GF-D8 (cell line): Measurements from ENCODE around the gene ZBTB16.

ENCODE experiments used
- DNase-seq: peaks from one replicate; lab custom pipeline; 2025; lab: John Stamatoyannopoulos, UW

ZBTB16 gene

DNA sequence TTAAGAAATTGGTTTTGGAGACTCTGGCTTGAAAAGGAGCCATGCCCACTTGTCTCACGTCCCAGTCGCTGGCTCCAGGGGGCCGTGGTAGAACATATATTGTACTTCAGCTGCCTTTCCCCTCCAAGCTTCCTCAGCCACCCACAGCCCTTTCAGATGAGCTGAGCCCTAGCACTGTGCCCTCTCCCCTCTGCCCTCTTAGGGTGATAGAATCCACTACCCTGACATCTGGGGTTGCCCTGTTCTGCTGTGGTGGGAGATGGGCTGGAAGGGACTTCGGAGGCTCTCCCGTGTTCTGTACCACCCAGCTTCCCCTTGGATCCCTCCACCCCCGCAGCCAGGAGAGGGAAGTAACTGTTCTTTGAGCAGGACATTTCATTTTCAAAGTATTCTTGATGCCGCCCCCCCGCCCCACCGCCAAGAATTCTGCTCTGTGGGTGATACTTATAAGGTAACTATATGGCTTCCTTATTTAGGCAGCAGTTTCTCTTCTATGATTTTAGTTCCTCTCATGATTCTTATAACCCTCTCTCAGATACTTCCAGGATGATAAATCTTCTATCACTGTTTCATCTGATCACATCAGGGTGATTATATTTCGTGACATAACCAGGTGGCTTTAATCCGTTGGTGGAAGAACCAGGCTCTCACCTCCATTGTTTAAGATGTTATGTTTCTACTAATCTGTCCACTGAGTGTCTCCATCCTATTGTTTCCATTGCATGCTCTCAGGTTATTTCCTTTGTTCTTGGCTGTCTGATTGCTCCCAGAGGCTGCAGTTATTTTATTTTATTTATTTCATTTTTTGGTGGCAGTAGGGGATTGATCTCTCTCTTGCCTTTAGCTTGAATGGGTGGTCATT is 24.1 kb downstream of the ZBTB16 start:
- DNase-seq = peak; percentile 97

DNA sequence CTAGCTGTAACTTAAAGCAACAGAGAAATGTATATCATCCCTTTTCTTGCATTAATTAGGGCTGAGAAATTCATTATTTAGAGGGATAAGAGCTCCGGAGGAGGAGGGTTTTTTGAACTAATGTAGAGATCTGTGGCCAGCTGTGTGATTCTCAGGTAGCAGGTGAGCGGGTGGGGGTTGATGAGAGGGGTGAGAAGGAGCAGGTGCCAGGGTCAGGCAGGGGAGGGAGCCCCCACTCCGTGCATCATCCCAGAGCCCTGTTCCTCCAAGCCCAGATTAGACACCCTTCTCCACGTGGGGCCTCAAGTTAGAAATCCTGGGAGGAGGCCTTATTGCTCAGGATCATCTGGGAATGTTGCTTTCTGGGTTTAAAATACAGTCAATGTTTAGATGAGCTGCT is 24.9 kb downstream of the ZBTB16 start:
- no peak for DNase-seq

DNA sequence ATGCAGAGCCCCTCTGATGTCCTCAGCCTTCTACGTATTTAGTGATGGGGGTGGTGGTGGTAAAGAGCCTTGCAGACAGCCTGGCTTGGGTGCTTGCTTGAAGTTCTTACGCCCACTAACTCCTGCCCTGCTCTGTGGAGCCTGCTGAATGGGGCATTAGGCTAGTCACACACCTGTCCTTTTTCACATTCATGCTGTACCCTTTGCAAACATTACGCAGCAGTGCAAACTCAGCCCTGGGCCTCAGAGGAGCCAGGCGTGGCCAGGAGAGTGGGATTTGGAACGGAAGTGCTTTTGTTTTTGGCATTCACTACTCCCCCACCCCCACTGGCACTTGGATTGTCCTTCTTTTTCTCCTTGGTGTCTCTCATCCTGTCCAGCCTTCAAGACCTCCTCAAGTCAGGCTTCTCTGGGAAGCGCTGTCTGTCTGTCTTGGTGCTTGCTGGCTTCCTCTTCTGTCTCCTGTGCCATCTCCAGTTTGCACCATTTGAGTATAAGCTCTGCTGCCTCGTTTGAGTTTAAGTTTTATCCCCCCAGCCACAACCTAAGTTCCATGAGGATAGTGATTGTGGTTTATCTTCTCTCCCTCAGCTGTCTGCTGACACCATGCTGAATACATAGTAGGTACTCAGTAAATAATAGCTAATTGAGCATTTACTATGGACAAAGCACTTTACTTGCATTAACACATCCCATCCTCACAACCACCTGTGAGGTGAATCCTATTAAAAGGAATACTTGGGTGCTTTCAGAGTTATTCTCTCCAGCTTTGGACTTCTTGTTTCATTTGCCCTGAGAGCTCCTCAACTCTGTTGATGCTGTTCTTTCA is 26.7 kb downstream of the ZBTB16 start:
- no peak for DNase-seq

DNA sequence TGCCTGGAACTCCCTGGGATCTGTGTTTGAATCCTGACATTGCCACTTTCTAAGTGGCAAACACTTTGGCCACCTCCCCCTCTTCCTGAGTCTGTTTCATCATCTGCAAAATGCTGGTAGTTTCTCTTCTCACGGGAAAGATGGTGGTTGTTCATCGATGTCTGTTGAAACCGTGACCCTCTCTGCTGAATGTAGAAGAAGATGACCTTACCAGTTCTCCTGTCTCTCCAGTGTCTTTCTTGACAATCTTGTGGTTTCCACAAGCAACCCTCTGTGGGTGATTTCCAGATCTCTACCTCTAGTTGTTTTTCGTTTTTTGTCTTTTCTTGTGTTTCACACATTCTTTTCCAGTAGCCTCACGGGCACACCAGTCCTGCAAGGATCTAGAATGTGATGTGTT is 27.5 kb downstream of the ZBTB16 start:
- peak; percentile 48 for DNase-seq

DNA sequence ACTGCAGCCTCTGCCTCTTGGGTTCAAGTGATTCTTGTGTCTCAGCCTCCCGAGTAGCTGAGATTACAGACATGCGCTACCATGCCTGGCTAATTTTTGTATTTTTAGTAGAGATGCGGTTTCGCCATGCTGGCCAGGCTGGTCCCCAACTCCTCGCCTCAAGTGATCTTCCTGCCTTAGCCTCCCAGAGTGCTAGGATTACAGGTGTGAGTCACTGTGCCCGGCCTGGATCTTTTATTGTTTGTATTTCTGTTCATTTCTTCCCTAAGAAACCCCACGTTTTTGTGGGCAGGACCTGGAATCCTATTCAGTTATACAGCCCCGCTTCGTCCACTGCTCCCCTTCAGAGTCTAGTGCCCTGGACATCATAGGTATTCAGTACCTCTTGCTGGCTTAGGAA is 28.7 kb downstream of the ZBTB16 start:
- no peak for DNase-seq

DNA sequence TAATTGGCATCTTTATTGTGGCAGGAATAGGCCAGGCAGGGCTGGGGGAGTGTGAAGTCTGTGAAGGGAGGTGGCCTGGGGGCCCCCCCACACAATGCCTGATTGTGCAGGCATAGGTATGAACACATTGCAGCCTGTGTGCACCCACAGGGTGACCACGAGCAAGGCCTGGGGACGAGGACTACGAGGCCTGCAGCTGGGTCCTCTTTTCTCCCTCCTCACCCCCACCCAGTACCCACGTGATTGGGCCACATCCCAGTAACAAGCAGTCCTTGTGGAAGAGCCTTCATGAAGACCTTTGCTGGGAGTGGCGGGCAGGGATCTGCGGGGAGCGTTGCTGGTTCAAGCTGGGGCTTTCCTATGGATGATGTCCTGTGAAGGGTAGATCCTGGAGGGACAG is 29.3 kb downstream of the ZBTB16 start:
- peak; percentile 69 for DNase-seq

DNA sequence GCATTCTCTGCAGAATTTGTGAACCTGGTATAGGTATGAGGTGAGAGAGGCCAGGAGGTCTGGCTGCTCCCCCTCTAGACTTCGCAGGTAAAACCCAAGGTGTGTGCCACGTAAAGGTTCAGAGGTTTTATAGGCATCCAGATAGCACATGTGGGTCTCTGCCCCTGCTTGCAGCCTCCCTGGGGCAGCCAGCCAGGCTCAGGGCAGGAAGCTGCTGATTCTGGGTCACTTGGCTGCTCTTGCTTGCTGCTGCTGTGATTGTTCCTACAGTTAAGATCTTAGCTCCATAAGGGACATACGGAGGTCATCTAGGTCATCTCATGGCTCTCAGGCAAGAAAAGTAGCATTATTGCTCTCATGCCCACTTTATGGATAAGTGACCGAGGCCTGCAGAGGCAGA is 30.2 kb downstream of the ZBTB16 start:
- DNase-seq = no peak

DNA sequence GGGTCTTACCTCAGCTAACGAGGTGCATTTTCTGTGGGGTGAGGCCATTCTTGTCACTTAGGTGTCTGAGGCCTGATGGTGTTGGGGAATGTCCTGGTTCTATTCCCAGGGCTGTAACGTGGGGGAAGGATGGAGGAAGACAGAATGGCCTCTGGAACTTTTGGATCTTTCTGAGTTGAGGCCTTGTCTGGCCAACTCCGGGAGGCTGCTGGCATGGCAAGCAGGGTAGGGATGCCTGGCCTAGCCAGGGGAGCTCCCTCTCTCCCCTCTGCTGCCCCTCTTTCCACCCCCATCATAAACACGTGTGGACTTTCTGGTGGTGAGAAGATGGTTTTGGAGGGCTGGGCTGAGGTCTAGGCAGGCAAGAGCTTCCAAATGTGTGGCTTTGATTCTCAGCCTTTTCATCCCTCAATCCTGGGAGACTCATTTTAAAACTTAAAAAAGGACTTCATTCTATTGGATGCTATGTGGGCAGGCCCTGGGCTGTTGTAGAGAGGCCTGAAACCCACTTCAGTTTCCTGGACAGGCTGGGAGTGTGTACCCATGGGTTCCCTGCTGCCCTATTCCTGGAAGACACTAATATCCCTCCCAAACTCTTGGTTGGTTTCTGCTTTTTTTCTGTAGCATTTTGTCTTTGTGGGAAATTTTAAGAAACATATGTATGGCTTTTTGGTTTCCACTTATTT is 30.9 kb downstream of the ZBTB16 start:
- no peak for DNase-seq

DNA sequence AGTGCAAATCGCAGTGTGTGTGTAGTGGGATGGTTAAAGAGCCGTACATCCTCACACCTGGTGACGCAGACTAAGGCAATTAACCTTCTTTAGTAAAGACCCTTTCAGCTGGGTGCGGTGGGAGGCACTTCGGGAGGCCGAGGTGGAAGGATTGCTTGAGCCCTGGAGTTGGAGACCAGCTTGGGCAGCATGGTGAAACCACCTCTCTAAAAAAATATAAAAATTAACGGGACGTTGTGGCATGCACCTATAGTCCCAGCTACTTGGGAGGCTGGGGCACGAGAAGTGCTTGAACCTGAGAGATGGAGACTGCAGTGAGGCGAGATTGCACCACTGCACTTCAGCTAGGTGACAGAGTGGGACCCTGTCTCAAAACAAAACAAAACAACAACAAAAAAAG is 31.5 kb downstream of the ZBTB16 start:
- DNase-seq = no peak

DNA sequence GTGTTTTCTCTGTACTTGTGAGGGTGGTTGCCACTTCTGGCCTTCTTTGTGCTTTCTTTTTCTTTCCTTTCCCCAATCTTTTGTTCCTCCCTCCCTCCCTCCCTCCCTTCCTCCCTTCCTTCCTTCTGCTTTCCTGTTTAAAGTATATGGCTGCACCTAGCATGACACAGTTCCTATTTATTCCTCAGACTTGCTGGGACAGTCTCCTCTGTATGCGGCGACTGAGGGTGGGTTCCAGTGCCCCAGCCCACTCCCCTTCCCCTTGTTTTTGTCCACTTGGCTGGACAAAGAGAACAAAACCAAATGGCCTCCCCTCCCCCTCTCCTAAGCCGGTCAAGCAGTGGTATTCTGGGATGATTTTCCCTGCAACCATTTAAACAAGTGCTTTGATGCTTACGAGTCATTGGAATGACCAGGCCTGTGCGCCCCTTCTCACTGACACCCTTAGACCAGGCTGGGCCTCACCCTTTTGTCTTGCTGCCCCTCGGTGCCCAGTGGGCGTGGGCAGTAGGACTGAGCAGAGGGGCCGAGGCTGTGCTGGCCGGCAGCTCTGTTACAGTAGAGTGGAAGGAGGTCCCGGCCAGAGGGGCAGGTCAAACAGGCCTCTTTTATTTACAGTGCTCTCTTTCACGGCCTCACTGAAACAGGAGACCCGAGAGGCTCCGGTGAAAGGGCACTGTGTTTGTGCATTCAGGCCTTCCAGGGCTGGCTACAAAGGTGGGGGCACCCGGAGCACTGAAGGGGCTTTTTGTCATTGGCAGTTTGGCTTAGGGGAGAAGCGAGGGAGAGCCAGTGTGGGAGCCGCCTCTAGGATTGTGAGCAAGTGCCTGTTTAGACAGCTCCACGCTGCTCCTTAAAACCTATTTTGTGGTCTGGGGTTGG is 32.2 kb downstream of the ZBTB16 start:
- peak; percentile 64 for DNase-seq

DNA sequence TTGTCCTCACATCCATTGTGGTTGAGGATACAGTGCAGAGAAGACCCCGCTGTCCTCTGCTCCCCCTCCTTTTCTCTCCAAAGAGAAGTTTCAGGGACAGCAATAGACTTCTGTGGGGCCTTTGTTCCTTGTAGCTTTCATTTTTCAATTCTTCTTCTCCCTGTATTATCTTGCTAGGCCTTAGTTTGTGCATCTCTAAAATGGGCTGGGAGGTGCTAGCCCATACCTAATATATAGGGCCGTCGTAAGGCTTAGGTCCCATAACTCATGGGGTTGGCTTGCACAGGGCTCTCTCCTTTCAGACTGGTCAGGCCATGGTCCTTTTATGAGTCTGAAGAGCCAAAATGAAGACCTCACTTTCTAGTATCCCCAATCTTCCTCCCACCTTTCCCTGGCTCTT is 33.0 kb downstream of the ZBTB16 start:
- no peak for DNase-seq

DNA sequence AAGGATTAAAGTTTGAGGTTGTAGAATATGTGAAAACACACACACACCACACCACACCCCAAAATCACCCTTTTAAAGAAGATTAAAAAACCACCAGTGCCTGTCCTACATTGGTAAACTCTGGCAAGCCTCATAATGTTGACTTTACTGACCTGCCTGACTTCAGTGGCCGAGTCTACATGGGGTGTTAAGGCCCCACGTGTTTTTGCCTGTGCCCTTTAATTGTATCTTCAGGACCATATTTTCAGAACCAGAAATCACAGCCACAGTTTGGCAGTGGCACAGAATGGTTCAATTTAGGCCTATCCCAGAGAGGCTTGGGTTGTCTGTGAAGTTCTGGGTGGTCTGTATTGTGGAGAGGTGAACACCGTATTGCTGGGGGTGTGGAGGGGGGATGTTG is 33.4 kb downstream of the ZBTB16 start:
- DNase-seq = no peak

DNA sequence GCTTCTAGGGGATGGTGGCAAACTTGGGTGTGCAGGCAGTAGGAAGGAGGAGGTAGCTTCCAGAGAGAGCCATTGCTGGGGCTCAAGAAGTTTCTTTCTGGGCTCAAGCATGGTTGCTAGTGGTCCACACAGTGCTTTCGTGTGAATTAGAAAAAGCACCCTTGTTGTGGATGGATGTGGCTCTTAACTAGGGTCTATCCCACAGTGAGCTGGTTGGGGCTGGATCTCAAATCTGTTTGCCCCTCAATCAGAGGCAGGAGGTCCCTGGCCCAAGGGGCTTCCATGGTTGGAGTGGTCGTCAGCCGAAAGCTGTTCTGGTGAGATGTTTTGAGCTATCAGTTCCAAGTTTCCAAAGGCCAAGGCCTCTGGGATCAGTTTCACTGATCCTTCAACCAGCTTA is 35.0 kb downstream of the ZBTB16 start:
- DNase-seq = no peak

DNA sequence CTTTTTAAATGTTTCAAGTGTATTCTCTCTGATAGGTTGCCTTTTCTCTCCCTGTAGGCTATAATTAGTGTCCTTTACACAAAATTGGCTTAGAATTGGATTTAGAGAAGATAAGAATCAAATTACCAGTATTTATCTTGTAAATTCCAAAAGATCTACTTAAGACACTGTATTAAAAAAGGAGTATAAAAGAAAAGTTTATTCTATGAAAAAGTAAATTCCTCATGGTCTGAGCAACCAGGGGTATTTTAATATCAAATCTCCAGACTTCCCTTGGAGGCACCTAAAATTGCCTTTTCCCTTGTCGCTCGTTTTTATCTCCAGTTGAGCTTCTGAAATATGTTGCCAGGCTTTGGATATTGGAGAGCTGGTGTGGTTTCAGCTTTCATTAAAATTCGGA is 36.4 kb downstream of the ZBTB16 start:
- no peak for DNase-seq

DNA sequence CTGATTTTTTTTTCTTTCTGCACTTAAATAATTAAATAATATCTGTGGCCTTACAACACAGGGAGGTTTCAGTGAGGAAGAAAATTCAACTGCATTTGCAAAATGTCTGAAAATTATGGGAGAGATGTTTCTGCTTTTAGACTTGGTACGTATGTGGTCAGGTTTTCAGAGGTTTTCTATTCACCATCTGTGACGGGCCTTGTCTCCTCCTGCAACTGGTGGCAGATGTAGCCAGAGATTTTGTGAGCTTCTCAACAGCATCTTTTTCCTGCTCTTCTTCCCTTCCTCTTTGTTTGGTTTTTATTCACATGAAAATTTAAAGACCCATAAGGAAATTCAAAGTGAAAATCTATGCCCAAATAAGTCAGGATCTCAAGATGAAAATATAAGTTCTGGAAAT is 38.3 kb downstream of the ZBTB16 start:
- DNase-seq = peak; percentile 53

DNA sequence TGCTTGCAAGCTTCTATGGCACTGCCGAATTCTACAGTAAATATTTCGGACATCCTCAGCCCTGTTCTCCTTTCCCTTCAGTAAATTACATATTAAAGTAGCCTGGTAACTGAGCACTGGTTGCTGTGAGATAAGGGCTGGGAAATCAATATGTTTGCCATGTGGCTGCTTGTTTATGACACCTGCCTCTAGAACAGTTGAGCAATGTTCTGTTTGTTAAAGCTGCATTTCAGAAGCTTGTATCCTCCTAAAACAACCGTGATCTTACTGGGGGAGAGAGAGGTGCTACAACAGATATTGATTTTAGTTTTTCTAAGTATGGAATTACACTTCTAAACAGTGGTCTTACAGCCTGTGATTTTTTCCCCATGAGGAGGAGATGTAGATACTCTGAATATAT is 39.4 kb downstream of the ZBTB16 start:
- no peak for DNase-seq

DNA sequence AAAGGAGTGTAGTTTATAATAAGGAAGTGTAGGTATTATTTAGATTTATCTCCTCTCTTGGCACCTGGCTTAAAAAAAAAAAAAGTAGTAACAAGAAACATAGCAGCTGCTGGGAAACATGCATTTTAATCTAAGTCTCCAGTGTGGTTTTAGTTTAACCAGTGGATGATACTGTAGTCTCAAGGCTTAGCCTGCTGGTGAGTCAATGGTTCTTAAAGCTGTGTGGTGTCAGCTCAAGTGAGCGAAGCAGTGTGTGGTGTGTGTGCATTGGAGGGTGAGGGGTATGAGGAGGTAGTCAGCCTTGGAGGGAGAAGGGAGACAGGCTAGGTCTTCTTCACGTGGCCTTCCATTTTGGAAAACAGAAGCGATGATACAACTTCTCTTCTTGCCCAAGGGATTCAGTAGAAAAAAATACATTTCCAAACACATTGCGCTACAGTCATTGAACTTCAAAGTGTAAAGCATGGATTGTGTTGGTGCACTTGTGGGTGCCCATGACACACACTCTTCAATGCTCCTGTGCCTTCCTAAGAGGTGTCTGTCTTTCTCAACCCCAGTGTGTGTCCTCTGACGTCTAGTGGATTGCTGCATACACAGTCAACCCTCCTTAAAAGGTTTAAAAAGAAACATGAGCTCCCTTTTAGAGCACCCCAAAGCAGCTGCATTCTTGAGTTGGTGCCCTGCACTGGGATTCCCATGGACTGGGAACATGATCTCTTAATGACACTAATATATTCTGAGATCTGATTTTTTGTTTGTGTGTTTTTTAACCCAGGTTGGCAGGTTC is 40.1 kb downstream of the ZBTB16 start:
- DNase-seq = no peak

DNA sequence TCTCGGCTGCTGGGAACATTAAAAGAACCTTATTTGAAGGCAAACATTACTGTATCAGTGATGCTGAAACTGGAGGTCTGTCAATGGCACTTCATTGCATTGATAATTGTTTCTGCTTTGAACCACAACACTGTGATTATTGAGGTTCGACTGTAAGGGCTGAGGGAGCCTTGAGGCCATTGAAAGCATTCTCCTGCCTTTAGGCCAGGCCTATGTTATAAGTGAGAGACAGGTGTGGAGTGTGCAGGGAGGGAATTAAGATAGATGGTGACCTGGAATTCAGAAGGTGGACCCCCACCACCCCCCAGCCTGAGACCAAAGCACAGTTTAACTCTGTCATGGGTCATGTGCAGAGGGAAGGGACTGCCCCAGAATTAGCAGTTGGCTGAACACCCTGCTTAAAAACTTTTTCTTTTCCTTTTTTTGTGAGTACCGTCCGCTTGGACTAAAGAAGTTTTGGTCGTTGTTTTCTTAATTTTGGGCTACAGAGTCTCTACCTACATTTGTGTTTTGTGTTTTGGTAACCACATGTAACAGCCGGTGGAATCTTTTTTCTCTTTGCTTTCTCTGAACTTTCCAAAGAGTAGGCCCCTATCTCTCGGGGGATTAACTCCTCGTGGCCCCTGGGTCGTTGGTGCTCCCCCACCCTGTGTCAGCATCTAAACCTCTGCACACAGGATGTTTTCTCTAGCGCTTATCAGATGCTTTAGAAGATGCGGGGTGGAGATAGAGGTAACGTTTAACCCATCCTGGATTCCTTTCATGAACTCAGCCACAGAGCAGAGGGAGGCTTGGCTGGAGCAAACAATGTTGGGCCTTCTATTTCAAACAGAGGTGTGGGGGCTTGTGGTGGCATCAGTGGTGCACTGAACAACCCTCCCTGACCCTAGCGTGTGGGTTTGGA is 43.7 kb downstream of the ZBTB16 start:
- peak; percentile 62 for DNase-seq

DNA sequence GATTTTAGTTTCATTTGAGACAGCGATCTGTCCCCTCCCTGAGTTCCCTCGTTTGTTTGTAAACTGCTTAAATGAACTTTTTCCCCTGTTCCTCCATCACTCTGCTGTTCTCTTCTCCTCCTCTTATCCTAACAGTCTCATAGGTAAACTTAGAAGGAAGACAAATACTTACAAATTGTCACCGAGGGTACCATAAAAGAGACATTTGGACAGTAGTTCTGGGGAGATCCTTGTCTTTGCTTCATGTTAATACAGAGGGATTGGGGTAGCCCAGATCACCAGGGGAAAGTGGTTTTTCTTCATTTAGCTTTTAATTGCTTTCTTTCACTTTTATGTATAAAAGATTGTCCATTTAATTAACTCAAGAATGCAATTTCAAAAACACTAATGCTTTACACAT is 46.1 kb downstream of the ZBTB16 start:
- DNase-seq = no peak

DNA sequence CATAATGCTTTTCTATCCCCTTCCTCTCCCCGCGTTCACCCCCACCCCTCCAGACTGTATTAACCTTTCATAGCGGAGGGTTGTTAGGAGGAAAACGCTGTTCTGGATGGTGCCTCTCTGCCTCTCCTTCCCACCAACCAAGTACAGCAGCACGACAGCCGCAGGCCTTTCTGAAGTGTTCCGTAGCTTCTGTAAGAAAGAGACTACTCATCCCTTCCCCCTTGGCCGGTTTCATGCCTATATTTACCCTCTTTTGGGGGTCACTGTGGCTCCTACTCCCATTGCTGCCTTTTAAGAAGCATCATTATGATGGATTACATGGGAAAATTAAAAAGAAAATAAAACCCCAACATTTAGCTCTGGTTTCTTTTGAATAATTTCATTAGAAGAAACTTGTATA is 46.5 kb downstream of the ZBTB16 start:
- DNase-seq = no peak
